Measurements from ENCODE around the gene CCDC87.
"Not testable (repeated sequence)": the region's sequence is repeated elsewhere in the genome, so short reads cannot be mapped to it uniquely, and the experiment has no call there.

- not testable (repeated sequence) for TF ChIP-seq CTCF (IDR thresholded peaks at IDR 0.05); ZFX (IDR thresholded peaks at IDR 0.05; ENCODE audit: borderline replicate concordance)
These were observed 3.5 kb downstream of the CCDC87 start for GRCh38 chr11:66589315-66589714.
